ENCODE measurements around the gene KIRREL3.

KIRREL3 gene

DNA sequence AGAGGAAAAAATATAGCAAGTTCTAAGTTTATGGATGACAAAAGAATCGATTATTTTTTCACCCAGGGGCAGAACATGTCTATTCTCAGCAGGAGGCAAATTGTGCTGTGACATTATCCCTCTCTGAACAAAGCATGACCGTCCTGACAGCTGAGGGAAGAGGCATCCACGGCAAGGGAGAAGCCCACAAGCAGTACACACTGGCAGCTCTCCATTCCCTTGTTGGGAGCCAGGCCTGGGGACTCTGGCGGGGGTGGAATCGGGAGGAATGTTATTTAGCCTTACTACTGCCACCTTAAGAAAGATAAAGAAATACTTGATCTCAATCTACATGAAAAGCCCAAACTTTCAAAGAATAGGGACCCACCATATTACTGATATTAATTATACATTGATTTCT, 3.4 kb downstream of the KIRREL3 start:
- DNase-seq (ENCODE audit: low read depth): no peak

DNA sequence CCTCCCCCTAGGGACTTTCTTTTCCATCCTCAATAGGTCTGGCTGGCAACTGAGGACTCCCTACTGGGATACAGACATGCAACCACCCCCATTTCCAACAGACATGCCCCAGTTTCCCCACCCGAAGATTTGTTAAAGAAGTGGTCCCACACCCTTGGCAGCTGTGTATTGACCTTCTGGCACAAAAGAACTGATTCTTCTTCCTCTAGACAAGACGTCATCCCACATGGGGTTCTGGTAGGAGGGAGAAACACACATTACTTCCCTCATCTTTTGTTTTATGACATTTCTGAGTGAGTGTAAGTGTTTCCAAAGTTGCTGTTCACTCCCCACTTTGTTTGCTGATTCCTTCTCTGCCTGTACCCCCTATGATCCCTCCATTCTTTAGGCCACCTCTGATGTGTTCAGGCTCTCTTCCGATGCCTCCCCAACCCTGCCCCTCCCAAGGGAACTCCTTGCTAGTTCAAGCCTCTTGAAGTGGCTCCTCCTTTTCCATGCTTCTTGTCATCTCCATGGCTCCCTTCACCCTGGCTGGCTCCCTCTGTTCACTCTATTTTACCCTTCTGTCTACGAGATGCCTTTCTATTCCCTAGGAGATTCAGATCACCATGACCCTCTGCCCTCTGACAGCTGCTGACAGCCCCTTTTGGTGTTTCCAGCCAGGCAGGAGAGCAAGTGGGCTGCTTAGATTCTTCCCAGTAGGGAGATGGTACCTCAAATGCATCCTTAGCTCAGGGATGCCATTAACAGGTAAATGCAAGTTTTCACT, 4.3 kb downstream of the KIRREL3 start:
- no peak for DNase-seq (ENCODE audit: low read depth)

- DNase-seq (ENCODE audit: low read depth): peak; percentile 79
These were observed 7.0 kb downstream of the KIRREL3 start for GRCh38 chr11:126993599-126993998.

DNA sequence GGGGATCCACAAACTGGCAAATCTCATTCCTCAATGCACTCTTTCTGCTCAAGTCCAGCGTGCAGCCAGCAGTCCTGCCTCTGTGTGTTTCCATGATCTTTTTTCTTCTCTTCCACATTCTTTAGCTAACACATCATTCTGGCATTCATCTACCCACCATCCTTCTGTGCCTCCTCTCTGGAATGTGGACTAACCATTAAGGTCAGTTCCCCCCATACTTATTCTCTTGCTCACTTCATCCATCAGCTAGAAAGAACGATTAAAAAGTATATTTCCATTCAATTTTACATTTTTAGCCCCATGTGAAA, 7.8 kb downstream of the KIRREL3 start:
- DNase-seq (ENCODE audit: low read depth): peak; percentile 93

DNA sequence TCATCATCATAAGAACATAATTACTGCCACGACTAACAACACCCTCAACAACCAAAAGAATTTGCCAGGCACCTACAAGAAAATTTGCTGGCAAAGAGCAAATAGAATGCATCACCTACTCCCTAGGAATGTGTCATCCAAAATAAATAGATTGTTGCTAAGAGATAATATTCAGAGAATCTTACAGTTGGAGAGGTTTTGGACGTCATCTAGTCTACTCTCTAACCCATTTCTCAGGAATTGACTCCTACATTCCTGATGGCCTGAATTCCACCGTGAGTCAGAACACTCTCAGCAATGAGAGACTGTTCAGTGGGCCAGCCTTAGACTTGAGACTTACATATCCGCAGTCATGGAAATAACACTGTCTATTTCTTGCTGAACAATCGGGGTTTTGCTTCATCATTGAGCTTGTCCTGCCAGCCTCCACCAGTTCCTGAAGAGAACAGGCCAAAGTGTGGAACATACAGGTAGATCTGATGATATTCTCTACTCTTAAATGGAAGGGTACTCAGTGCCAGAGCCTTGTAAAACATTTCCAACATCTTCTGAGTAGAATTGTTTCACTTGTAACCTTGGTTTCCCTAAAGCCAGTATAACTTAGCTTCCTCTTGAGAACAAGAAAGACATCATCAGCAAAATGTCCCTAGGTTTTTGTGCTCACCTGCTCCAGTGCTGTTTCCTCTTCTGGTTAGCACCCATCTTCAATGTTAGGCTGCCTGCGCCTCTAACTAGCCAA, 8.3 kb downstream of the KIRREL3 start:
- peak; percentile 100 for DNase-seq (ENCODE audit: low read depth)

- no peak for DNase-seq (ENCODE audit: low read depth)
These were observed 9.0 kb downstream of the KIRREL3 start for GRCh38 chr11:126991596-126991995.

DNA sequence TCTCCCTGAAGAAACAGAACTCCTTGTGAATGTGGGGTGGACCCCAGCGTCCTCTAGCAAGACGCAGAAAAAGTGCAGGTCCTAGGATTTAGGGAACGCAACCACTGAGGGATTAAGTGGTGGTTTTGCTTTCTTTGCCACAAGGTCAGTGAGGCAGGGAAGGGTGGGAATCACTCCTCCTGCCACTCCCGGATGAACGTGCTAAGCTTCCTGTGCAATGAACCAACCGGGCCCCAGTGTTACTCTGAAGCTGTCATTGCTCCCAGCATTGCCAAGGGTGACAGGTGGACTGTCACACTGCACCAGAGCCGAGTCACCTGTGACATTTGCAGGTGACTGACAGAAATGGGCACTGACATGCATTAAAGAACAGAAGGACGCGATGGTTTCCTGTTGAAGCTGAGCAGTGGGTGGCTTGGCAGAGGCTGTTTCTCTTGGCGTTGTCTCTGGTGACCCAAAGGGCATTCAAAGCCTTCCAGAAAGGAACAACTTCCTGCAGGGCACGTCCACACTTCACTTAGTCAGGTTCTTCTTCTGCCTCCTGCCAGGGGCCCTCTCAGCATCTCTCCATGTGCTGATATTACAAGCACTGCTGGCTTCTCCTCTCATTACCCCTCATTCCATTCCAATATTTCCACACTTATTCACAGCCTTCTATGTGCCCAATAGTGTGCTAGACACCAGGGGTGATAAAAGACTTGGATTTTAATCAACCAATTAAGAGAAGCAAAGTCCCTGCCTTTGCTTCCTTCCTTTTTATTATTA, 9.7 kb downstream of the KIRREL3 start:
- DNase-seq (ENCODE audit: low read depth): no peak

GRCh38 chr11:126989942-126990715, 10.4 kb downstream of the KIRREL3 start:
- no peak for DNase-seq (ENCODE audit: low read depth)

- DNase-seq (ENCODE audit: low read depth): no peak
These were observed 11.9 kb downstream of the KIRREL3 start for GRCh38 chr11:126988655-126989054.

DNA sequence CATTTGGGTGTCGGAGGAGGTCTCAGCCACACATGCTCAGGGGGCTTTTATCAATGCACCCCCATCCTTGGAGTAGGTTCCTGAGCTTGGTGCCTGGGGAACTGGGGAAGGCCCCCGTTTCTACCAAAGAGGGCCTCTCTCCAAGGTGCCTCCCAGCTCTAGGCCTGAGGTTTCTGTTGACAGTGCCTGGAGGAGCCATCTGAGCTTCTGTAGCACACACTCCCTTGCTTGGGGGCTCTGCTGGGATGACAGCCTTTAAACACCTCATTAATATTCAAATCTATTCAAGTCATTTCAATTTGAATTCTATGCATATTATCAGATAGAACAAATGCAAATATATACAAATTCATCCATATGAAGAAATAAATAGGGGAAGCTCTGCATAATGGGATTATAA, 18.9 kb downstream of the KIRREL3 start:
- no peak for DNase-seq (ENCODE audit: low read depth)

DNA sequence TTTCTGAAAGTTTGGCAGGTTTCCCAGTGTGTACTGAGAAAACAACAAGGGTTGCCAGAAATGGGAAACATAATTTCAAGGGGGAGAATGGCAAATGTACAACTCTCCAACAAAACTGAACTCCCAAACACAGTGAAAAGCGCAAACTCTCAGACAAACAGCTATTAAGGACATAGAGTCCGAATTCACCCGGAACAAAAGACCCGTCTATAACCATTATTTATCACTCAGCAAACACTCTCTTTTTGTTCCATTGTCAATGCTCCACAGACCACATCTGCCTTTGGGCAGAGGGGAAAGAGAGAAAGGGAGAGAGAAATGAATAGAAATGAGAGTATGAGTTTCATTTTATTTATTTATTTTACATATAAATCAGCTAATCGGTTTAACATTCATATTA, 21.7 kb downstream of the KIRREL3 start:
- DNase-seq (ENCODE audit: low read depth): no peak

DNA sequence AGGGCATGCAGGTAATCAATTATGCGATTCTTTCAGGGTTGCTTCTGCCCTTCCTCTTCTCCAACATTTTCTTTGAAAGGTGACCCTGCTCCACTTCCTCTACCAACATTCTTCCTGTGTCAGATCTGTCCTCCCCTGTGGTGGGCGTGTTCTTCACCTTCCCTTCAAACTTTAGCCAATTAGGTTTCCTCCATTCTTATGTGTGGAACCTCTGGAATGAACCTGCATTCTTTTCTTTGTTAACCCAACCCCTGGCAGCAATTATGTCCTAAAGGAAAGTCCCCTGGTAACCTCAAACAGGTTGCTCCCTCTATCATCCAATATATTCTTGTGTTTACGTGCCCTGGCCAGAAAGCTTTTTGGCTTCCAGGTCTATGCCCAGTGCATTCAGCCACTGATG, 22.4 kb downstream of the KIRREL3 start:
- DNase-seq (ENCODE audit: low read depth): no peak

GRCh38 chr11:126973051-126973450, 27.5 kb downstream of the KIRREL3 start:
- DNase-seq (ENCODE audit: low read depth): no peak

GRCh38 chr11:126971305-126971704, 29.3 kb downstream of the KIRREL3 start:
- no peak for DNase-seq (ENCODE audit: low read depth)

GRCh38 chr11:126969865-126970479, 30.6 kb downstream of the KIRREL3 start:
- DNase-seq (ENCODE audit: low read depth): no peak

GRCh38 chr11:126968915-126969314, 31.7 kb downstream of the KIRREL3 start:
- no peak for DNase-seq (ENCODE audit: low read depth)

DNA sequence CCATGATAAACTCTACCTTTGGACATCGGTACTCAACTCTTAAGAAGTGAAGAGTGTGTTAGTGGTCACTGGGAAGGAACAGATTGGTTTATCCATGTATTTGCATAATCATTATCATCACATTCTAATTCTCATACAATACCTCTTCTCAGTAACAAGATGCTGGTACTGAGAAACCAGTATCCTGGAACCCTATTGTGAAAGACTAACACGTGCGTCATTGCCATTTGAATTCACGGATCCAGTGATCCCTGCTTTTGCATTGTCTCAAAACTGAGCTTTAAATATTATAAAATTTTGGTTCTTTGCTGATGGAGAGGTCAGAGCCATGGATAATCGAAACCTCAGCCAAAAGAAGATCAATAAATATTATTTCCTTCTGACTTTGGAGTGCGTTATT, 35.2 kb downstream of the KIRREL3 start:
- DNase-seq (ENCODE audit: low read depth): no peak

- DNase-seq (ENCODE audit: low read depth): no peak
These were observed 36.8 kb downstream of the KIRREL3 start for GRCh38 chr11:126963603-126964363.

DNA sequence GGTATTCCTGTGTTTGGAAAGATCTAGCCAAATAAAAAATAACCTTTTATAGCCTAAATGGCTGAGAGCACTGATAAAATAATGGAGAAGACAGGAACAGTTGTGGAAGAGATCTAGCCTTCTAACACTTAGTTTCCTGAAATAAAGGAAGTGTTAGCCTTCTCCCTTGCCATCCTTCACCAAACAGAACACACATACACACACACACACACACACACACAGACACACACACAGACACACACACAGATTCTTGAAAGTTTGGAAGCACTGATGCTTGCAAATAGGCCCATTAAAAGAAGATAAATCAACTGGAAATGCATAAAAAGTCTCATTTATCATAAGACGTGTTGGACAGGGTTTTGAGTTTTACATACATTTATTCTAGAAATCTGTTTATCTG, 37.5 kb downstream of the KIRREL3 start:
- no peak for DNase-seq (ENCODE audit: low read depth)

DNA sequence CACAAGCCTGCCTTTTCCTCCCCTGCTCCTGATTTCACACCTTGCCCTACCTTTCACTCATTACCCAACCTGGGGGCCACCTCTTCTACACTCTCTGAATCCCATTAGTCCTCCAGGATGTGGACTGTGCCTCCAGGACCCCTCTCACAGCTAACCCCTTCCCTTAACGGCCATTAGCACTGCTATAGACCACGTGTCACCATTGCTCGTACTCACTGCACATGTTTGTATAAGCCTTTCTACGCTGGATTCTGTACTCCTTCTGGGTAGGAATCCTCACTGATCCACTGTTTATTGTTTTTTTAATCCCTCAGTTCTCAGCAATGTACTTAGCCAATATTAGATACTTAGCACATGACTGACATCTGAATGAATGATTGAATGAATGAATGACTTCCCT, 40.9 kb downstream of the KIRREL3 start:
- no peak for DNase-seq (ENCODE audit: low read depth)

GRCh38 chr11:126956635-126957034, 43.9 kb downstream of the KIRREL3 start:
- DNase-seq (ENCODE audit: low read depth): no peak

Data from GM04503 (cell line).